ENCODE results near the gene SCRN2.
A peak's percentile ranks its signal among the peaks of the same experiment; 100 is the strongest.

Gene SCRN2

GRCh38 chr17:47821424-47822391 lies 19.4 kb downstream of the SCRN2 start, which contains the start of gene OSBPL7:
Gene OSBPL7, minus strand, starts transcription at chr17:47821794. Its CDS starts 1,516 bp downstream, at chr17:47820278.
- peak within 1 kb of the TSS; percentile 77 to 95 for H3K4me3 ChIP-seq (ENCODE audit: low read length in 2 of 2)
- H3K36me3 ChIP-seq (ENCODE audit: control insufficient read depth in 2 of 2, insufficient read depth in 2 of 2, low read length in 2 of 2), result peaks cover 49 to 52% of the 10 kb centered on the region in 2 donors
- peak within 1 kb of the TSS; percentile 86 to 89 for H3K9ac ChIP-seq (ENCODE audit: low read depth in 1 of 2, low read length in 2 of 2)
- H3K27ac ChIP-seq (ENCODE audit: low read depth in 2 of 2, low read length in 2 of 2), result peak within 1 kb of the TSS; percentile 91
- no peaks in the 10 kb centered on the region for H3K27me3 ChIP-seq (ENCODE audit: control insufficient read depth in 2 of 2, insufficient read depth in 2 of 2, low read length in 2 of 2)
- H3K4me1 ChIP-seq (ENCODE audit: control insufficient read depth in 2 of 2, insufficient read depth in 2 of 2, low read length in 2 of 2), result peaks cover 25 to 27% of the 10 kb centered on the region in 2 donors
- H3K9me3 ChIP-seq (ENCODE audit: control insufficient read depth in 2 of 2, low read length in 2 of 2), result no peaks in the 10 kb centered on the region

GRCh38 chr17:47821031-47821423 lies 20.0 kb downstream of the SCRN2 start:
- H3K9ac ChIP-seq (ENCODE audit: low read depth in 1 of 2, low read length in 2 of 2), result peak overlapping the region; percentile 86 to 89
- H3K27ac ChIP-seq (ENCODE audit: low read depth in 2 of 2, low read length in 2 of 2), result peak overlapping the region; percentile 91

GRCh38 chr17:47820033-47820789 lies 20.9 kb downstream of the SCRN2 start:
- Histone ChIP-seq H3K4me3 (ENCODE audit: low read length in 2 of 2) (peak overlapping the region; percentile 77 to 95), H3K27me3 (ENCODE audit: control insufficient read depth in 2 of 2, insufficient read depth in 2 of 2, low read length in 2 of 2) (no peaks in the 10 kb centered on the region), H3K27ac (ENCODE audit: low read depth in 2 of 2, low read length in 2 of 2) (peak overlapping the region; percentile 91), H3K9ac (ENCODE audit: low read depth in 1 of 2, low read length in 2 of 2) (peak overlapping the region; percentile 86 to 89), H3K36me3 (ENCODE audit: control insufficient read depth in 2 of 2, insufficient read depth in 2 of 2, low read length in 2 of 2) (peaks cover 52 to 55% of the 10 kb centered on the region in 2 donors), H3K4me1 (ENCODE audit: control insufficient read depth in 2 of 2, insufficient read depth in 2 of 2, low read length in 2 of 2) (peaks cover 25 to 27% of the 10 kb centered on the region in 2 donors), H3K9me3 (ENCODE audit: control insufficient read depth in 2 of 2, low read length in 2 of 2) (no peaks in the 10 kb centered on the region)

More at GRCh38 chr17:47821031-47821423, 20.0 kb downstream of the SCRN2 start:
- Histone ChIP-seq H3K4me1 (ENCODE audit: control insufficient read depth in 2 of 2, insufficient read depth in 2 of 2, low read length in 2 of 2) (peaks cover 25 to 27% of the 10 kb centered on the region in 2 donors), H3K27me3 (ENCODE audit: control insufficient read depth in 2 of 2, insufficient read depth in 2 of 2, low read length in 2 of 2) (no peaks in the 10 kb centered on the region), H3K4me3 (ENCODE audit: low read length in 2 of 2) (peak overlapping the region; percentile 77 to 95), H3K36me3 (ENCODE audit: control insufficient read depth in 2 of 2, insufficient read depth in 2 of 2, low read length in 2 of 2) (peaks cover 49 to 51% of the 10 kb centered on the region in 2 donors), H3K9me3 (ENCODE audit: control insufficient read depth in 2 of 2, low read length in 2 of 2) (no peaks in the 10 kb centered on the region)

GRCh38 chr17:47819475-47819874 lies 21.6 kb downstream of the SCRN2 start:
- no peaks in the 10 kb centered on the region for H3K9me3 ChIP-seq (ENCODE audit: control insufficient read depth in 2 of 2, low read length in 2 of 2)
- peaks cover 25 to 27% of the 10 kb centered on the region in 2 donors for H3K4me1 ChIP-seq (ENCODE audit: control insufficient read depth in 2 of 2, insufficient read depth in 2 of 2, low read length in 2 of 2)
- no peak overlapping the region for H3K4me3 ChIP-seq (ENCODE audit: low read length in 2 of 2)
- H3K36me3 ChIP-seq (ENCODE audit: control insufficient read depth in 2 of 2, insufficient read depth in 2 of 2, low read length in 2 of 2), result peaks cover 59 to 62% of the 10 kb centered on the region in 2 donors
- peak overlapping the region; percentile 91 for H3K27ac ChIP-seq (ENCODE audit: low read depth in 2 of 2, low read length in 2 of 2)
- H3K9ac ChIP-seq (ENCODE audit: low read depth in 1 of 2, low read length in 2 of 2), result peak overlapping the region; percentile 8 to 53
- H3K27me3 ChIP-seq (ENCODE audit: control insufficient read depth in 2 of 2, insufficient read depth in 2 of 2, low read length in 2 of 2), result no peaks in the 10 kb centered on the region

- H3K9ac ChIP-seq (ENCODE audit: low read depth in 1 of 2, low read length in 2 of 2), result no peak overlapping the region
- H3K4me3 ChIP-seq (ENCODE audit: low read length in 2 of 2), result no peak overlapping the region
- peaks cover 25 to 29% of the 10 kb centered on the region in 2 donors for H3K4me1 ChIP-seq (ENCODE audit: control insufficient read depth in 2 of 2, insufficient read depth in 2 of 2, low read length in 2 of 2)
- peaks cover 56 to 59% of the 10 kb centered on the region in 2 donors for H3K36me3 ChIP-seq (ENCODE audit: control insufficient read depth in 2 of 2, insufficient read depth in 2 of 2, low read length in 2 of 2)
- no peak overlapping the region for H3K27ac ChIP-seq (ENCODE audit: low read depth in 2 of 2, low read length in 2 of 2)
- H3K9me3 ChIP-seq (ENCODE audit: control insufficient read depth in 2 of 2, low read length in 2 of 2), result no peaks in the 10 kb centered on the region
- H3K27me3 ChIP-seq (ENCODE audit: control insufficient read depth in 2 of 2, insufficient read depth in 2 of 2, low read length in 2 of 2), result no peaks in the 10 kb centered on the region
These were observed 22.9 kb downstream of the SCRN2 start for GRCh38 chr17:47818002-47818695.

- H3K9me3 ChIP-seq (ENCODE audit: control insufficient read depth in 2 of 2, low read length in 2 of 2), result no peaks in the 10 kb centered on the region
- no peaks in the 10 kb centered on the region for H3K27me3 ChIP-seq (ENCODE audit: control insufficient read depth in 2 of 2, insufficient read depth in 2 of 2, low read length in 2 of 2)
- H3K36me3 ChIP-seq (ENCODE audit: control insufficient read depth in 2 of 2, insufficient read depth in 2 of 2, low read length in 2 of 2), result peaks cover 65 to 66% of the 10 kb centered on the region in 2 donors
- peaks cover 22 to 23% of the 10 kb centered on the region in 2 donors for H3K4me1 ChIP-seq (ENCODE audit: control insufficient read depth in 2 of 2, insufficient read depth in 2 of 2, low read length in 2 of 2)
- no peak overlapping the region for H3K27ac ChIP-seq (ENCODE audit: low read depth in 2 of 2, low read length in 2 of 2)
- H3K9ac ChIP-seq (ENCODE audit: low read depth in 1 of 2, low read length in 2 of 2), result no peak overlapping the region
- no peak overlapping the region for H3K4me3 ChIP-seq (ENCODE audit: low read length in 2 of 2)
These were observed 24.1 kb downstream of the SCRN2 start for GRCh38 chr17:47816947-47817346.

GRCh38 chr17:47816111-47816735 lies 24.9 kb downstream of the SCRN2 start:
- no peak overlapping the region for H3K4me3 ChIP-seq (ENCODE audit: low read length in 2 of 2)
- H3K9ac ChIP-seq (ENCODE audit: low read depth in 1 of 2, low read length in 2 of 2), result no peak overlapping the region
- H3K27me3 ChIP-seq (ENCODE audit: control insufficient read depth in 2 of 2, insufficient read depth in 2 of 2, low read length in 2 of 2), result no peaks in the 10 kb centered on the region
- peaks cover 68 to 71% of the 10 kb centered on the region in 2 donors for H3K36me3 ChIP-seq (ENCODE audit: control insufficient read depth in 2 of 2, insufficient read depth in 2 of 2, low read length in 2 of 2)
- peaks cover 26% of the 10 kb centered on the region in 2 donors for H3K4me1 ChIP-seq (ENCODE audit: control insufficient read depth in 2 of 2, insufficient read depth in 2 of 2, low read length in 2 of 2)
- H3K27ac ChIP-seq (ENCODE audit: low read depth in 2 of 2, low read length in 2 of 2), result no peak overlapping the region
- H3K9me3 ChIP-seq (ENCODE audit: control insufficient read depth in 2 of 2, low read length in 2 of 2), result no peaks in the 10 kb centered on the region

- no peaks in the 10 kb centered on the region for H3K9me3 ChIP-seq (ENCODE audit: control insufficient read depth in 2 of 2, low read length in 2 of 2)
- peaks cover 70 to 77% of the 10 kb centered on the region in 2 donors for H3K36me3 ChIP-seq (ENCODE audit: control insufficient read depth in 2 of 2, insufficient read depth in 2 of 2, low read length in 2 of 2)
- no peak overlapping the region for H3K4me3 ChIP-seq (ENCODE audit: low read length in 2 of 2)
- H3K27ac ChIP-seq (ENCODE audit: low read depth in 2 of 2, low read length in 2 of 2), result no peak overlapping the region
- H3K9ac ChIP-seq (ENCODE audit: low read depth in 1 of 2, low read length in 2 of 2), result no peak overlapping the region
- H3K4me1 ChIP-seq (ENCODE audit: control insufficient read depth in 2 of 2, insufficient read depth in 2 of 2, low read length in 2 of 2), result peaks cover 22 to 26% of the 10 kb centered on the region in 2 donors
- H3K27me3 ChIP-seq (ENCODE audit: control insufficient read depth in 2 of 2, insufficient read depth in 2 of 2, low read length in 2 of 2), result no peaks in the 10 kb centered on the region
These were observed 25.8 kb downstream of the SCRN2 start for GRCh38 chr17:47815106-47815918.
